COLO668 (cell line): ENCODE measurements around the gene SP1.
"Not testable (repeated sequence)": the region's sequence is repeated elsewhere in the genome, so short reads cannot be mapped to it uniquely, and the experiment has no call there.

Experiments
- DNase-seq: peaks from one replicate; lab custom pipeline; 2025; ENCODE audit not compliant: unreplicated experiment; lab: John Stamatoyannopoulos, UW

The SP1 gene

GRCh38 chr12:53380104-53380793 lies at the start of gene SP1:
SP1 (plus strand) TSS chr12:53380176; CDS start chr12:53380292, 116 bp downstream.
- peak; percentile 83 for DNase-seq

DNA sequence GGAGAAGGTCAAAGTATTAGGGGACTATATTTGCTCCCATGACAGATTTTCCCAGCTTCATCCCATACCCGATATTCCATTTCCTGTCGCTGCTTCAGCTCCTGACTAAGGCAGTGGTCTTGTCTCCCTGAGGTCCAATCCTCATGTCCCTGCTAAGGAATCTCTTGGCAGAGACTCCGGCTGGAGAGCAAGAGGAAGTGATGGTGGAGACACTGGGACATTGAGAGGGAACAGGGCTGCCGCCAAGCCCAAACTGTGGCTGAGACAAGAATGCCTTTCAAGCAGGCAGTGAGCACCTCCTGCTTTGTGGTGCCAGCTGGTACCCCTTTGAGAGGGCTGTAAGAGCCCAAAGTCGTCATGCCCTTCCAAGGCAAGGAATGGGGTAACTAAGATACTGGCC lies 49.3 kb upstream of the SP1 start:
- no peak for DNase-seq

DNA sequence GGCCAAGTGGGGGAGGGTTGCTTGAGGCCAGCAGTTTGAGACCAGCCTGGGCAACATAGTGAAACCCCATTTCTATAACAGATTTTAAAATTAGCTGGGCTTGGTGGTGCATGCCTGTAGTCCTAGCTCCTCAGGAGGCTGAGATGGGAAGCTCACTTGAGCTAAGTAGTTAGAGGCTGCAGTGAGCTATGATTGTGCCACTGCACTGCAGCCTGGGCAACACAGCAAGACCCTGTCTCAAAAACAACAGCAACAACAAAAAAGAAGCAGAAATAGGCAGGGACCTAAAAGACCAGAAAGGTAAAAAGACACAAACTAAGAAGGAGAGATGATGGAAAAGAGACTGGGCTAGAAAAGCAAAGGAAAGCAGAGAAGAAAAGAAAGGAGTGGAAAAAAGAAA lies 47.6 kb upstream of the SP1 start:
- not testable (repeated sequence) for DNase-seq

- DNase-seq = no peak
Measured at GRCh38 chr12:53332744-53333143, 47.2 kb upstream of the SP1 start.

DNA sequence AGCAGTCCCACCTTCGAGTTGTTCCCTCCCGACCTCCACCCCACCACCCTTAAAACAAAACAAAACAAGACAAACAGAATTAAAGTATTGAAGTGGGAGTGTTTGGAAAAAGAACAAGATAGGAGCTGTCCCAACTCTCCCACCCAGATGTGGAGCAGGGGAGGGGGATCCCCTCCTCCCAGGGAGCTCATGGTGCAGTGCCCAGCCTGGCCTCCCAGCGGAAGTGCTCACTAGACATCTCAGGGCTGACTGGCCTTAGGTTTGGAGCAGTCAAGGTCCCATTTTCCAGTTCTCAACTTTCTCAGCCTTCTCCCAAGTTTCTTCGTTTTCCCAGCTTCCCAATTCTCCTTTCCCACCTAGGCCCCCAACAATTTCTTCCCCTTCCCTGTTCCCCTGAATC lies 46.7 kb upstream of the SP1 start:
- no peak for DNase-seq

DNA sequence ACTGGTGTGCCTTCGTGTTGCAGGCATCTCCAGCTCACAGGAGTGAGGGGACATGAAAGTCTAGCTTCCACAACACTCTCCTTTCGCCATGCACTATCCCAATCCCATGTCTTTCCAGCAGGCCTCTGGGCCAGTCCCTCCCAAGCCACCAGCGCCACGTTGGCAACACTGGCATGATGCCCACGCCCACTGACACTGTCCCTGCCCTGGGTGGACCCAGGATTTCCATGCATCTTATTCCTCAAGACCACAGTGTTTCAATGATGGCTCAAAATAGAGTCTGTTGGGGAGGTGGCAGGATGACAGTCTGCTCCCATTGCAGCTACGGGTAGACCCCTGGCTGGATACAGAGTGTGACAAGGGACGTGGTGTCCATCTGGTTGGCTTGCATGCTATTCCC lies 46.1 kb upstream of the SP1 start:
- DNase-seq = no peak

DNA sequence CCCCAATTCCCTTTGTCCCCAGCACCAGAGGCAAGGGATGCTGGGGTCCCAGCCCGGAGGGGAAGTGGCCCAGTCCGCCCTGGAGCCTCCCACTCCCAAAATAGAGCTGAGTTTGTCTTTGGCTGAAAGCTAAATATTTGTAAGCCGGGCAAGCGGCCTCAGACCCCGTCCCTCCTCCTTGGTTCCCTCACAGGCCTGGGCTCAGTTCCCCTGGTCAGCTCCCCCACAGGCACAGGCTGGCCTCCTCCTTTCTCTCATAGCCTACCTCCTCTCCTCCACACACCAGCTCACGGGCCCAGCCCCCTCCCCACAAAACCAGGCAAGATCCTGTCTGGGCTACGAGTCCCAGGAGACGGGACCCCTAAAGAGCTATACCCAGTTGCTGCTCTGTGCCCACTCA lies 45.2 kb upstream of the SP1 start:
- DNase-seq = no peak

GRCh38 chr12:53336181-53336681 lies 43.7 kb upstream of the SP1 start, which contains the start of gene SP7:
SP7 (minus strand) TSS chr12:53336354; CDS start chr12:53335646, 708 bp downstream.
- DNase-seq = no peak

DNA sequence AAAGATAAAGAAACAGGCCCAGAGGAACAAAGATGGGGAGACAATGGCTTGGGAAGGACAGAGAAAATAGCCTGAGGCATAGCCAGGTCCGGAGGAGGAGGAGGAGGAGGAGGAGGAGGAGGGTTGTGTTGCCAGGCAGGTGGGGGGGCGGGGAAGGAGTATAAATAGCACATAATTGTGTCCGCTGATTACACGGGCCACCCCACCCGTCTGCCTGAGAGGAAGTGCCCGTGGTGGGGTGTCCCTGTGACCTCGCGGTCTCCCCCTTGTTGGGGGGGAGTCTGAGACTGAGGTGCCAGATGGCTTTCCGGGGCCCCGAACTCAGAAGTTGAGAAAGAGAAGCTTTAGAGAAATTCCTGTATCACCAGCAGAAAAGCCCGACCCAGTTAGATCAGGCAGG lies 42.0 kb upstream of the SP1 start:
- no peak for DNase-seq

DNA sequence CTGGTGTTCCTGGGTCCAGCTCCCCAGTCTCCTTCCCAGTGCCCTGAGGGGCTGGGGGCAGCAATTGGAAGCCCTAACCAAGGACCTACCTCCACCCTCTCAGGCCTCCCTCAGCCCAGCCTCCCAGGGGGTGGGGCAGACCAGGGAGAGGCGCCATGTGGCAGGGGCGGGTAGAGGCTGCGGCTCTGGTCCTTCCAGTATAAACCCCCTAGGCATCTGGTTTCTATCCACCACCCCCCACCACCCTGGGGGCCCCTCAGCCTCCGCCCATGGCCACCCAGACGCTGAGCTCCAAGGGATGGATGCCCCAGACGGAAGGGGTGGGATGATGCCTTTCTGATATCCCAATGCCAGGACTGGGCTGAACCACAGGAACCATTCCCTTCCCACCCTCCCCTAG lies 41.1 kb upstream of the SP1 start:
- no peak for DNase-seq

DNA sequence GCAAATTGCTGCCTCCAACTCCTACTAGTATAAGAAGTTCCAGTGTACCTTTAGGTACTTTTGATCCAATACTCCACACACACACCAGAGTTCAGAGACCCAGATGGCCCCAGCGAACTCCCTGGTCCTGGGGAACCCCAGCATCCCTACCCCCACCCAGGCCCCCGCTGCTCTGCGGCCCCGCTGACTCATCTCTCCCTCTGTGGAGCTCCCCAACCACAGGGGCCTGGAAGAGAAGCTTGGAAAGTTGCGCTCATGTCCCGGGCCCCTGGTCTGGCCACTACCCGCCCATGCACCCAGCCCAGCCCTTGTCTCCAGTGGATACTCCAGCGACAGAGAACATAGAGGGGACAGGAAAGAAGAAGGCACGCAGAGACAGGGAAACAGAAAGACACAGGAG lies 39.6 kb upstream of the SP1 start:
- DNase-seq = no peak

DNA sequence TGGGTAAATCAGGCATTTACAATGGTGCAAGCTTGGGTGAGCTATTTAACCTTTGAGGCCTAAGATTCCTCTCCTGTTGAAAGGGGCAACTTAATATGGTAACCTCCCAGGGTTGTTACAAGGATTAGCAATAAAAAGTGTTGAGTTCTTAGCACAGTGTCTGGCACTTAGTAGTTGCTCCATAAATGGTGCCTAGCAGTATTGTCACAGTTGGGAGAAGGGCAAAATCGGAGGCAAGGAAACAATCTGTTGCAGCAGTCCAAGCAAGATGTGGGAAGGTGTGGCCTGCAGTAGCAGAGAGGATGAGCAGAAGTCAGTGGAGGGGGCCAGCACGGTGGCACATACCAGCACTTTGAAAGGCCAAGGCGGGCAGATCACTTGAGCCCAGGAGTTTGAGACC lies 36.5 kb upstream of the SP1 start:
- no peak for DNase-seq

DNA sequence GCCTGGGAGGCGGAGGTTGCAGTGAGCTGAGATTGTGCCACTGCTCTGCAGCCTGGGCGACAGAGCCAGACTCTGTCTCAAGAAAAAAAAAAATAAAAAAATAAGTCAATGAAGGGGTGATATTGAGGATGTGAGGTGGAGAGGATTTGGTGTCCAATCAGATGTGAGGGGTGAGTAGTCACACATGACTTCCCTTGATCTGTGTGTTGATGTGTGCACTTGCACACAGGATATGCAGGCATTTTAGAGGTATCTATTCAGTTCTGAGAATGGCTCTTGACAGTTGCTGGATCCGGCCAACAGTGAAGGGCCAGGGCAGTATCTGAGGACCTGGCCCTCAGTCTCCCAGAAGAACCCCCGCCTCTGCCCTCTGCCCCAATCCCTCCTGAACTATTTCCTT lies 36.0 kb upstream of the SP1 start:
- no peak for DNase-seq

- DNase-seq = no peak
Measured at GRCh38 chr12:53344487-53344823, 35.5 kb upstream of the SP1 start.

DNA sequence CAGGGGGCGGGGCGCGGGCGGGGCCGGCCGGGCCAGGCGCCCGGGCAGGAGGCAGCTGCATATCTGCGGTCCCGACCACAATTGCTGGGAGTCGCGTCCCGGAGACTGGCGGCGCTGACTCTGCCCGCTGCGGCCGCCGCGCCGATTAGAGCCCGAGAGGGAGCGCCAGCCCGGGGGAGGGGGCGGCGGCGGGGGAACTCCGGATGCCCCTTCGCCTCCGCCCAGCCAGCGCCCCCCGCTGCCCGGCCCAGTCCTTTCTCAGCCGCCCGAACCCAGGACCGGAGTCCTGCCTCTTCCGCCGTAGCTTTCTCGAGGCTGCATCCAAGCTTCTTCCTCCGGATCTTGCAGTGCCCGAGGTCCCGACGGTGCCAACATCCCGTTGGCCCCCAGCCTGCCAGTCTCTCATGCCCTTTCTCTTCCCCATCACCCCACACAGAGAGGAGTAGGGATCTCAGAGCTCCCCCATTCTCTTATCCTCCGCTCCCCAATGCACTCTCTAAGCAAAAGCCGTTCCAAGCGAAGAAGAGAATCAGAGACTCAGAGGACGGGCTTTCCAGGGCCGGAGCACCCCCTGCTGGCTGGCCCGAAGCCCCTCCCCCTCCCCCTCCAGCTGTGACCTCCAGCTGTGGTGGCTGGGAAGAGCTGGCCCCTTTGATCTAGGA lies 35.0 kb upstream of the SP1 start:
- peak; percentile 32 for DNase-seq

- DNase-seq = peak; percentile 1
Measured at GRCh38 chr12:53345486-53346188, 34.3 kb upstream of the SP1 start.

DNA sequence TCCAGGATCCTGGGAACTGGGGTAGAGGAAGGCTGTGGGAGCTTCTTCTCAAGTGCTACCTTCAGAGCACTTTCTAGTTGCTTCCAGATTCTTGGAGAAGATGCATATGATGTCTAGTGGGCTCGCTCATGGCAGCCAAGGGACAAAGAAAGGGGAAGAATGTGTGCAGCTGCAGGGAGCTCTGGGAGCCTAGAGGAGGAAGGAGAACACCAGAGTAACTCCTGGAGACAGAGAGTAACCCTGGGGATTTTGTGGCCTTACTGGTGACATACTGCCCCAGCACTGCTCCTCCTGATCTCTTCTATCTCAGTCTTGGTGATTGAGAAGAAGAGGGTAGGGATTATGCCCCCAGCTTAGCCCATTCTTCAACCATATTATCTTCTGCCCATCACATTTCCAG lies 33.5 kb upstream of the SP1 start:
- DNase-seq = no peak

DNA sequence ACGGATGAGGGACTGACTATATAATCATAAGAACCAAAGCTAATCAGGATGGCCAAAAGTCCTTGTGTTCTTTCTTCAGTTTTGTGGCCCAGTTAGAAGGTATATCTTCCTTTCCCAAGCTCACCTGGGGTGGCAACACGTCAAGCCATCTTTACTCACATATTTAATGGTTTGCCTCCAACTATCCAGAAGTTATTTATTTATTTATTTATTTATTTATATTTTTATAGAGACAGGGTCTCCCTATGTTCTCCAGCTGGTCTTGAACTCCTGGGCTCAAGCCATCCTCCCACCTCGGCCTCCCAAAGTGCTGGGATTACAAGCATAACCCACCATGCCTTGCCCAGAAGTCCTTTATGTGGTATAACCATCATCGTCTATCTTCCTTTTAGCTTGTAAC lies 32.1 kb upstream of the SP1 start:
- no peak for DNase-seq

- peak; percentile 65 for DNase-seq
Measured at GRCh38 chr12:53352331-53353256, 27.4 kb upstream of the SP1 start.

DNA sequence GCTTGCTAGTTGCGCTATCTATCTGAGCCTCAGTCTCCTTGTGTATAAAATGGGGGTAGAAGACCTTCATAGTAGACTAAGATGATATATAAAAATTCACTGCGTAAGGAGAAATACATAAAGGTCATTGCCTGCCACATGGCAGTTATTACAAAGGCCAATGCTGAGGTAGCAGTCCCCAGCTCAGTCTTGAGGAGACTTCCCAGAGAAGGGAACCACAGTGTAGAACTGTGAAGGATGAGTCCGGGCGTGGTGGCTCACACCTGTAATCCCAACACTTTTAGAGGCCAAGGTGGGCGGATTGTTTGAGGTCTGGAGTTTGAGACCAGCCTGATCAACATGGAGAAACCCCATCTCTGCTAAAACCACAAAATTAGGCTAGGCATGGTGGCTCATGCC lies 26.7 kb upstream of the SP1 start:
- no peak for DNase-seq

DNA sequence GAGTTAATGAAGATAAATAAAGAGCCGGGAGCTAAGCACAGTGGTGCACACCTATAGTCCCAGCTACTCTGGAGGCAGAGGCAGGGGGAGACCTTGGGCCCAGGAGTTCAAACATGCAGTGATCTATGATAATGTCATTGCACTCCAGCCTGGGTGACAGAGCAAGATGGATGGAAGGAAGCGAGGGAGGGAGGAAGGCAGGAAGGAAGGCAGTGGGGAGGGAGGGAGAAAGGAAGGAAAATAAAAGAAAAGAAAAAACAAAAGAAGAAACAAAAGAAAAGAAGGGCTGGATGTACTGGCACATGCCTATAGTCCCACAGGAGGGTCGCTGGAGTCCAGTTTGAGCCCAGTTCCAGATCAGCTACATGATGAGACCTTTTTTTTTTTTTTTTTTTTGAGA lies 24.9 kb upstream of the SP1 start:
- no peak for DNase-seq
